Putamen (tissue), 1 donor: ENCODE measurements around the gene CFAP61.
A peak's percentile ranks its signal among the peaks of the same experiment; 100 is the strongest.
"Not testable (repeated sequence)": the region's sequence is repeated elsewhere in the genome, so short reads cannot be mapped to it uniquely, and the experiment has no call there.

Source experiments
- DNase-seq: peaks from one replicate; pipeline ENCODE4 v3.0.0-alpha.2; 2016; ENCODE audit warnings: low spot score

Gene CFAP61

GRCh38 chr20:20233041-20233514 lies 180.7 kb downstream of the CFAP61 start:
- DNase-seq: no peak

GRCh38 chr20:20235681-20236080 lies 183.3 kb downstream of the CFAP61 start:
- DNase-seq: no peak

GRCh38 chr20:20237093-20237959 lies 185.0 kb downstream of the CFAP61 start:
- DNase-seq: no peak

- DNase-seq: peak; percentile 23
These were observed 189.6 kb downstream of the CFAP61 start for GRCh38 chr20:20241976-20242375.

DNA sequence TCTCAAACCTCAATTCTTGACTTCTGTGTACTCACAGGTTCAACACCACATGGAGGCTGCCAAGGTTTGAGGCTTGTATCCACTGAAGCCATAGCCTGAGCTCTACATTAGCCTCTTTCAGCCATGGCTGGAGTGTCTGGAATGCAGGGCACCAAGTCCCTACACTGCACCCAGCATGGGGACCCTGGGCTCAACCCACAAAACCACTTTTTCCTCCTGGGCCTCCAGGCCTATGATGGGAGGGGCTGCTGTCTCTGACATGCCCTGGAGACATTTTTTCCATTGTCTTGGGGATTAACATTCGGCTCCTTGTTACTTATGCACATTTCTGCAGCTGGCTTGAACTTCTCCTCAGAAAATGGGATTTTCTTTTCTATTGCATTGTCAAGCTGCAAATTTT lies 192.1 kb downstream of the CFAP61 start:
- DNase-seq: not testable (repeated sequence)

DNA sequence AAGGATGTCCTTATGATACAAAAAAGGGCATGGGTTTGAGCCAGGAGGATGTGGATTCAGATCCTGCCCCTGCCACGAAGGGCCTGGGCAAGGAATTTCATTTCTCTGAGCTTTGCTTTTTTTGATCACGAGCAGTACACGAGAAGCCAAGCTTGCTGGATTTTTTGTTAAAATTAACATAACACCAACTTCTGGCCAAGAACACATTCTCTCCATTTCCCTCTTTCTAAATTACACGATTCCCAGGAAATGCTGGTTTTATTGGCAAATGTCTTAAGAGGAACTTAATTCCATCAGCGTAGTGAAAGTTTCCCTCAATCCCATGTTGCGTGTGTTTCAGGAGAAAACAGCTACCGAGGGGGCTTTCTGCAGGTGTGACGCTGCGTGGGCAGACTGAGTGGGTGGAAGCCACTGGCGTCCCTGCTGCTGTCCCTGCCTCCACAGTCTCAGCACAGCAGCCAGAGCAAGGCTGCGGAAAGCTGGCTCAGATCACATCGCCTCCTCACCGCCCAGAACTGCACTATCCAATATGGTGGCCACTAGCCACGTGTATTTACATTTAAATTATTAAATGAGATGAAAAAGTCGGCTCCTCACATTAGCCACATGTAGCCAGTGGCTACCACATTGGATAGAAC lies 194.8 kb downstream of the CFAP61 start:
- no peak for DNase-seq

DNA sequence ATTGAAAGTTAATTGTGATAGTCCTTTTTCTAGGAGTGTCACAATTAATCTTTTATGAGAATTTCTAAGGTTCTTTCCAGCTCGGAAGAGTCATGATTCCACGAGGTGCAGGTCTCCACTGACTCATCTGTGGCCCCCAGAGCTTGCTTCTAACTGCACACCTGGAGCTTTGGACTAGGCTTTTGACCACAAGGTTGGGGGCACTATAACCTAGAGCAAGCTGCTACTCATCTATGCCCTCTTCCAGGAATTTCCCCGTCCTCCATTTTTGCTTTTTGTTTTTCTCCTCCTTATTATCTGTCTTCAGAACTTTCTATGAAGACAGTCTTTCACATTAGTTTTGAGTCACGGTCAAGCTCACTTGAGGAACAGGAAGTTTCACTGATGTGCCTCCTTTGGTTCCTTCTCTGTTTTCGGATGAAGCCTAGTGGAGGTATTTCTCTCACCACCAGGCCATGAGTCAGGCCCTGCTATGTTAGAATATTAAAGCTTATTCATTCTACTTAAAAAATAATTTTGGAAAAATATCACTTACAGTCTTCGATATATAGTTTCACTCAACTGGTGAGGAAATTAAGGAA lies 196.4 kb downstream of the CFAP61 start:
- no peak for DNase-seq

- no peak for DNase-seq
These were observed 199.0 kb downstream of the CFAP61 start for GRCh38 chr20:20251317-20251716.

GRCh38 chr20:20251836-20252235 lies 199.5 kb downstream of the CFAP61 start:
- no peak for DNase-seq

DNA sequence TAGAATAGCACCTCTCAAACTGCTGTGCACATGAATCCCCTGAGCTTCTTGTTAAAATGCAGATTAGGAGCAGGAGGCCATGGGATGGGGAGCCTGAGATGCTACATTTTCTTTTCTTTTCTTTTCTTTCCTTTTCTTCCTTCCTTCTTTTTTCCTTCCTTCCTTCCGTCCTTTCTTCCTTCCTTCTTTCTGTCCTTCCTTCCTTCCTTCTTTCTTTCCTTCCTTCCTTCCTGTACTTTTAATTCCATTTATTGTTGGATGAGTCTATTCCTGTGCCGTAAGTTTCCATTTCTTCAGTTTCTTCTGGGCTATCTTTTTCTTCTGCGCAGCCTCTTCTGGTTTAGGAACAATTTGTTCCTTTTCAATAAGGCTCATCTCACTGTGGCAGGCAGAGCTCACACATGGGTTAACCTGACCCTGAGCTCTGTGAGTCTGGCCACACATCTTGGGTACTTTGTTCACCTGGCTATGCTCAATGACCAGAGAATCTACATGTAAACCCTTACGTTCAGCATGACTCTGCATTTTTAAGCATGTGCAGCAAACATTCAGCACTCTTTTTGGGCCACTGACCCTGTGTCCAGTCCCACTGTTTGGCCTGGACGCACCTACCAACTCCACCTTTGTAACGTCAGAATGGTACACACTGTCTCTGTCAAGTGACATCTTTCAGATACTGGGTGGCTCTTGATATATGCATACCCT lies 200.9 kb downstream of the CFAP61 start:
- DNase-seq: no peak

- DNase-seq: no peak
These were observed 201.5 kb downstream of the CFAP61 start for GRCh38 chr20:20253744-20254330.

GRCh38 chr20:20255099-20255498 lies 202.8 kb downstream of the CFAP61 start:
- DNase-seq: no peak

GRCh38 chr20:20259533-20259932 lies 207.2 kb downstream of the CFAP61 start:
- DNase-seq: no peak

DNA sequence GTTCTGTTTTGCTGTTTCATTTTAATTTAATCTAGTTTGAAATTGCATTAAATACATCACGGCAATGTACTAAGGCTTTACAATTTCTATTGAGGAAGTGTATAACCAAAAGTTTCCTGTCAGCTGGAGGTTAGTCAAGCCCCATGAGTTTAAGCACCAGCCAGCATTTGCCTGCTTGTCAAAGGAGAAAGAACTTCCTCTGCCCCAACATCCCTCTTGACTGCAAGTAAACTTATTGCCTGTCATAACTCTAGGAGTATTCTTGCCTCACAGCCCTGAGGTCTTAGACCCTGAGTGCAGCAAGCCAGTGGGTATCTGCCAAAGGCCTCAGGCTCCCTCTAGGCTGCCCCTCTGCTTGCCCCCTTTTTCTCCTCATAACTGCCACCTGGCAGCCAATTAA lies 208.8 kb downstream of the CFAP61 start:
- DNase-seq: no peak

DNA sequence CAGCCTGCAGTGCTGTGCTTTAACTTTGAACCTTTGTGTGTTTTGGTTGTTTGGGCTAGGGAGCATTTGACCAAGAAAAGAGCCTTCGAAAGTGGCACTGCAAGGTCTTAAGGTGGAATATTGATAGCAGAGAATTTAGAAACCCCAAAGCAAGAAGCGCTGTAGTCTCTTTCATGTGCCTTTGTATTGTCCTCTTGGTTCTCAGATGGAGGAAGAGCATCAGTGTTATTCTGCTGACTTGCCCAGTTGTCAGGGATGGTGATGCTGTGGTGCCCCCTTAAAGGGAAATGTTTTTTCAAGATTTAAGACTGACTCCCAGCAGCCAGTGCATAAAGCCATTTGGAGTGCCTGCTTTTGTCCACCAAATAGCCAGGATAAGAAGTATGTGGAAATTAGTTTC lies 212.9 kb downstream of the CFAP61 start:
- no peak for DNase-seq

- no peak for DNase-seq
These were observed 214.2 kb downstream of the CFAP61 start for GRCh38 chr20:20266552-20266951.

- DNase-seq: no peak
These were observed 215.5 kb downstream of the CFAP61 start for GRCh38 chr20:20267685-20268370.

GRCh38 chr20:20271271-20271670 lies 218.9 kb downstream of the CFAP61 start:
- no peak for DNase-seq

GRCh38 chr20:20272686-20273085 lies 220.4 kb downstream of the CFAP61 start:
- DNase-seq: no peak

DNA sequence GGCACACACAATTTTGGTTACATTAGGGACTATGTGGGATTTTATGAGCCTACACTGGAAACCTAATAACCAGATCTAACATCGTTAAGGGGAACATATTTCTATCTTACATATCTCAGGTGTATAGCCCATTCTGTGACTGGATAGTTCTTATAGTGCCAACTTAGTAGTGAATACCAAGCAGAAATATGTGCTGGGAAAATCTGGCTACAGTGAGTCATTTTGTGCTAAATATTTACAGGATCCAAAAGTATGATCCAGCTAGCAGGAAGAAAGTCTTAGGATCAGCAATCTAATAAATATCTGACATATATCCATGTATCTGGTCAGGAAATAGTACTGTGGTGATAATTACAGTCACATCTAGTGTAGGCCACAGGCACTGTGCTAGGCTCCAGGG lies 221.0 kb downstream of the CFAP61 start:
- DNase-seq: no peak

GRCh38 chr20:20274821-20275220 lies 222.5 kb downstream of the CFAP61 start:
- no peak for DNase-seq
